K562 (cell line): ENCODE measurements around the gene HACD1. TPM values are rescaled to one million over a fixed set of nuclear protein-coding genes. Genes with fewer than 3 reads are reported as not detected.

Source experiments
- DACH1 ChIP-seq: fragments of 450-650 bp; IDR thresholded peaks from 2 replicates; pipeline ENCODE4 v1.6.1; 2018; ENCODE audit not compliant: partially characterized antibody
- GABPB1 ChIP-seq: sonication (generic); formaldehyde crosslinking; IDR thresholded peaks from 2 replicates; pipeline ENCODE4 v1.8.0; 2022; ENCODE audit warnings: mild to moderate bottlenecking, missing genetic modification reagents
- GATAD2A ChIP-seq: fragments of 450-650 bp; IDR thresholded peaks from 2 replicates; pipeline ENCODE4 v1.6.1; 2017
- HDAC1 ChIP-seq, 2 experiments: fragments of 450-650 bp; IDR thresholded peaks; 2 replicates each; pipeline ENCODE4 v1.6.1; 2016 to 2017; ENCODE audit warnings: inconsistent platforms in 1 of 2, mild to moderate bottlenecking in 1 of 2, moderate library complexity in 1 of 2
- ILK ChIP-seq: fragments of 450-650 bp; IDR thresholded peaks from 2 replicates; pipeline ENCODE4 v1.6.1; 2016; ENCODE audit warnings: missing genetic modification characterization, low read depth, mild to moderate bottlenecking, missing compliant biosample characterization, moderate library complexity, borderline replicate concordance
- KDM5B ChIP-seq: fragments of 200-600 bp; sonication (generic); IDR thresholded peaks from 2 replicates; pipeline ENCODE4 v1.6.1; 2012; ENCODE audit warnings: low read depth, mild to moderate bottlenecking, moderate library complexity, low read length, control low read depth, inconsistent platforms; ENCODE audit not compliant: insufficient replicate concordance
- MTA1 ChIP-seq: fragments of 450-650 bp; IDR thresholded peaks from 2 replicates; pipeline ENCODE4 v1.6.1; 2017; ENCODE audit warnings: borderline replicate concordance
- NFIX ChIP-seq: fragments of 250-450 bp; sonication (Bioruptor Pico); IDR thresholded peaks from 2 replicates; pipeline ENCODE4 v1.4.0; 2020; ENCODE audit warnings: low read depth, mild to moderate bottlenecking, moderate library complexity
- NR2C2 ChIP-seq, 2 experiments: fragments of 200-800 bp in 1 of 2; sonication (Bioruptor generic) in 1 of 2; sonication (generic) in 1 of 2; formaldehyde crosslinking in 1 of 2; IDR thresholded peaks; 2 replicates each; pipeline versions ENCODE4 v1.6.1 to v1.8.0; 2016 to 2022; ENCODE audit warnings: mild to moderate bottlenecking in 1 of 2, missing compliant biosample characterization in 1 of 2, missing genetic modification characterization in 1 of 2, missing genetic modification reagents in 1 of 2
- RBFOX2 ChIP-seq: fragments of 200-400 bp; formaldehyde crosslinking; IDR thresholded peaks from 2 replicates; pipeline ENCODE4 v1.6.1; 2017; ENCODE audit warnings: low read depth, mild to moderate bottlenecking, low read length, moderate library complexity
- RBM17 ChIP-seq: fragments of 200-400 bp; formaldehyde crosslinking; IDR thresholded peaks from 2 replicates; pipeline ENCODE4 v1.6.1; 2017; ENCODE audit warnings: low read depth, mild to moderate bottlenecking, low read length, borderline replicate concordance
- ZNF431 ChIP-seq: sonication (generic); formaldehyde crosslinking; IDR thresholded peaks from 2 replicates; pipeline ENCODE4 v1.8.0; 2022; ENCODE audit warnings: mild to moderate bottlenecking, missing genetic modification reagents
- ZNF583 ChIP-seq: fragments of 250-450 bp; sonication (Bioruptor Pico); IDR thresholded peaks from 2 replicates; pipeline ENCODE4 v1.4.0; 2020
- ZNF764 ChIP-seq: fragments of 250-450 bp; sonication (Bioruptor Pico); IDR thresholded peaks from 2 replicates; pipeline ENCODE4 v1.4.0; 2020; ENCODE audit warnings: low read depth, mild to moderate bottlenecking, moderate library complexity
- ZNF77 ChIP-seq: fragments of 250-450 bp; sonication (Bioruptor Pico); IDR thresholded peaks from 2 replicates; pipeline ENCODE4 v1.5.0; 2020
- polyA plus RNA-seq, 8 experiments: library from polyadenylated mRNA; depleted of rRNA in 4 of 8; stranded (reverse) in 5 of 8; unstranded in 3 of 8; fragments of >200 nt; fragmentation: Nextera tagmentation in 2 of 8; fragmentation: Illumina TruSeq in 1 of 8; extraction: Ambion mirVana in 2 of 8; extraction: Trizol in 1 of 8; gene quantifications; 2 replicates each; pipeline versions ENCODE4 v1.2.1 to v1.2.3, GENCODE V29; 2011 to 2014; ENCODE audit warnings: inconsistent platforms in 1 of 8, missing spikeins in 1 of 8
- total RNA-seq, 7 experiments: library from RNA; depleted of rRNA in 6 of 7; stranded (reverse); fragments of >200 nt in 6 of 7; fragmentation: Illumina TruSeq in 2 of 7; extraction: Trizol in 2 of 7; gene quantifications; 2 replicates each; pipeline versions ENCODE4 v1.2.1 to v1.2.3, GENCODE V29; 2011 to 2021; ENCODE audit warnings: low replicate concordance in 1 of 7
- TF ChIP-seq, protein P1 (sequence below): fragments of 450-650 bp; conservative IDR thresholded peaks from 2 replicates; pipeline ENCODE4 v1.6.1; 2016; ENCODE audit warnings: missing genetic modification characterization, low read depth, mild to moderate bottlenecking, control low read depth, missing compliant biosample characterization
- TF ChIP-seq, protein P2 (sequence below): fragments of 250-450 bp; sonication (Bioruptor Pico); IDR thresholded peaks from 2 replicates; pipeline ENCODE4 v1.9.0; 2021; ENCODE audit warnings: mild to moderate bottlenecking
- TF ChIP-seq, protein P3 (sequence below): fragments of 250-450 bp; sonication (Bioruptor Pico); IDR thresholded peaks from 2 replicates; pipeline ENCODE4 v1.5.0; 2021; ENCODE audit warnings: mild to moderate bottlenecking, borderline replicate concordance
- TF ChIP-seq, protein P4 (sequence below): sonication (generic); formaldehyde crosslinking; IDR thresholded peaks from 2 replicates; pipeline ENCODE4 v1.8.0; 2023; ENCODE audit warnings: mild to moderate bottlenecking, missing genetic modification reagents

The HACD1 gene
- total and polyA plus RNA-seq, 9 of the 15 experiments (the other 6 are each of a cell fraction or from before 2014, with no cell fraction given) = 0.99 to 4.5 (median 2.4) TPM

DNA sequence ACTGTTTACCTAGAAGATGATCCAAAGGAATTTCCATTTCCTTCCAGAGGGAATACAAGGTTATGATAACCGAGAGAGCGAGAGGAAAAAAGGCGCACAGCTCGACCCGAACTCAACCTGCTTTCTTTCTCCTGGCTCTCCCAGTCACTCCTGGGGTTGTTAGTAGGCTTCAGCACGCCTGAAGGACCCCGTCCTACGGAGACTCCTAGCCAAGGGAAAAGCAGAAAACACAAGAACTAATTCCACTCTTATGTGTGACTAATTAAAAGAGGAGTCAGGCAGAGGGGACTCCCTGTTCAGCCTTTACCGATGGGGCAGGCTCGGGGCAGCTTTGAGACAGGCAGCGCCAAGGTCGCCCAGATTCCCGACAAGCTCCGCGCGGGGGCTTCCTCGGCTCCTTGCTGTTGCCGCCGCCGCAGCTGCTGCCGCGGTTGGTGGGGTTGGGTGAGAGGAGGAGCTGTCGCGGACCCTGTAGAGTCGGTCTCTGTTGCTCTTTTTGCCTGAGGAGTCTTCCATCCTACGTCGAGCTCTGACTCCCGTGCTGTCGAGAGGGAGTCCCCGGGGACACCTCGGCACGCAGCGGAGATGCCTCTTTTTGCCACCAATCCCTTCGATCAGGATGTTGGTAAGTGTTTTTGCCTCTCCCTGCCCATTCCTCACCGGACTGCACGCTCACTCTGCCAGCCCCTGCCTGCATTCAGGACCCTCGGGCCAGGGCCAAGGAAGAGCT is 26.7 kb upstream of the HACD1 start, which contains the start of gene STAM (continued):
- TF ChIP-seq NR2C2 (CRISPR knock-in tag; IDR thresholded peaks at IDR 0.05) (no peak), NR2C2 (tag; IDR thresholded peaks at IDR 0.05) (peak; percentile 70), NFIX (CRISPR knock-in tag) (no peak), ZNF764 (CRISPR knock-in tag) (no peak), MTA1 (peak; percentile 85), ILK (tag) (no peak), HDAC1 (IDR thresholded peaks at IDR 0.05) (peak in 1 of 2 experiments; percentile 86; a peak in 2 of 4 replicates), RBFOX2 (peak; percentile 90), GABPB1 (CRISPR knock-in tag) (peak; percentile 78), ZNF583 (CRISPR knock-in tag) (no peak), DACH1 (peak; percentile 96), GATAD2A (no peak), KDM5B (peak; percentile 78), ZNF77 (CRISPR knock-in tag) (no peak), ZNF431 (CRISPR knock-in tag) (no peak), RBM17 (no peak)
- TF ChIP-seq, protein P1, sequence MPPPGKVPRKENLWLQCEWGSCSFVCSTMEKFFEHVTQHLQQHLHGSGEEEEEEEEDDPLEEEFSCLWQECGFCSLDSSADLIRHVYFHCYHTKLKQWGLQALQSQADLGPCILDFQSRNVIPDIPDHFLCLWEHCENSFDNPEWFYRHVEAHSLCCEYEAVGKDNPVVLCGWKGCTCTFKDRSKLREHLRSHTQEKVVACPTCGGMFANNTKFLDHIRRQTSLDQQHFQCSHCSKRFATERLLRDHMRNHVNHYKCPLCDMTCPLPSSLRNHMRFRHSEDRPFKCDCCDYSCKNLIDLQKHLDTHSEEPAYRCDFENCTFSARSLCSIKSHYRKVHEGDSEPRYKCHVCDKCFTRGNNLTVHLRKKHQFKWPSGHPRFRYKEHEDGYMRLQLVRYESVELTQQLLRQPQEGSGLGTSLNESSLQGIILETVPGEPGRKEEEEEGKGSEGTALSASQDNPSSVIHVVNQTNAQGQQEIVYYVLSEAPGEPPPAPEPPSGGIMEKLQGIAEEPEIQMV (tag) = peak; percentile 66; the same call in 1 of the 2 replicates
- TF ChIP-seq, protein P2, sequence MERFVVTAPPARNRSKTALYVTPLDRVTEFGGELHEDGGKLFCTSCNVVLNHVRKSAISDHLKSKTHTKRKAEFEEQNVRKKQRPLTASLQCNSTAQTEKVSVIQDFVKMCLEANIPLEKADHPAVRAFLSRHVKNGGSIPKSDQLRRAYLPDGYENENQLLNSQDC (CRISPR knock-in tag) = peak; percentile 59
- TF ChIP-seq, protein P3, sequence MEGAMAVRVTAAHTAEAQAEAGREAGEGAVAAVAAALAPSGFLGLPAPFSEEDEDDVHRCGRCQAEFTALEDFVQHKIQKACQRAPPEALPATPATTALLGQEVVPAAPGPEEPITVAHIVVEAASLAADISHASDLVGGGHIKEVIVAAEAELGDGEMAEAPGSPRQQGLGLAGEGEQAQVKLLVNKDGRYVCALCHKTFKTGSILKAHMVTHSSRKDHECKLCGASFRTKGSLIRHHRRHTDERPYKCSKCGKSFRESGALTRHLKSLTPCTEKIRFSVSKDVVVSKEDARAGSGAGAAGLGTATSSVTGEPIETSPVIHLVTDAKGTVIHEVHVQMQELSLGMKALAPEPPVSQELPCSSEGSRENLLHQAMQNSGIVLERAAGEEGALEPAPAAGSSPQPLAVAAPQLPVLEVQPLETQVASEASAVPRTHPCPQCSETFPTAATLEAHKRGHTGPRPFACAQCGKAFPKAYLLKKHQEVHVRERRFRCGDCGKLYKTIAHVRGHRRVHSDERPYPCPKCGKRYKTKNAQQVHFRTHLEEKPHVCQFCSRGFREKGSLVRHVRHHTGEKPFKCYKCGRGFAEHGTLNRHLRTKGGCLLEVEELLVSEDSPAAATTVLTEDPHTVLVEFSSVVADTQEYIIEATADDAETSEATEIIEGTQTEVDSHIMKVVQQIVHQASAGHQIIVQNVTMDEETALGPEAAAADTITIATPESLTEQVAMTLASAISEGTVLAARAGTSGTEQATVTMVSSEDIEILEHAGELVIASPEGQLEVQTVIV (CRISPR knock-in tag) = no peak
- TF ChIP-seq, protein P4, sequence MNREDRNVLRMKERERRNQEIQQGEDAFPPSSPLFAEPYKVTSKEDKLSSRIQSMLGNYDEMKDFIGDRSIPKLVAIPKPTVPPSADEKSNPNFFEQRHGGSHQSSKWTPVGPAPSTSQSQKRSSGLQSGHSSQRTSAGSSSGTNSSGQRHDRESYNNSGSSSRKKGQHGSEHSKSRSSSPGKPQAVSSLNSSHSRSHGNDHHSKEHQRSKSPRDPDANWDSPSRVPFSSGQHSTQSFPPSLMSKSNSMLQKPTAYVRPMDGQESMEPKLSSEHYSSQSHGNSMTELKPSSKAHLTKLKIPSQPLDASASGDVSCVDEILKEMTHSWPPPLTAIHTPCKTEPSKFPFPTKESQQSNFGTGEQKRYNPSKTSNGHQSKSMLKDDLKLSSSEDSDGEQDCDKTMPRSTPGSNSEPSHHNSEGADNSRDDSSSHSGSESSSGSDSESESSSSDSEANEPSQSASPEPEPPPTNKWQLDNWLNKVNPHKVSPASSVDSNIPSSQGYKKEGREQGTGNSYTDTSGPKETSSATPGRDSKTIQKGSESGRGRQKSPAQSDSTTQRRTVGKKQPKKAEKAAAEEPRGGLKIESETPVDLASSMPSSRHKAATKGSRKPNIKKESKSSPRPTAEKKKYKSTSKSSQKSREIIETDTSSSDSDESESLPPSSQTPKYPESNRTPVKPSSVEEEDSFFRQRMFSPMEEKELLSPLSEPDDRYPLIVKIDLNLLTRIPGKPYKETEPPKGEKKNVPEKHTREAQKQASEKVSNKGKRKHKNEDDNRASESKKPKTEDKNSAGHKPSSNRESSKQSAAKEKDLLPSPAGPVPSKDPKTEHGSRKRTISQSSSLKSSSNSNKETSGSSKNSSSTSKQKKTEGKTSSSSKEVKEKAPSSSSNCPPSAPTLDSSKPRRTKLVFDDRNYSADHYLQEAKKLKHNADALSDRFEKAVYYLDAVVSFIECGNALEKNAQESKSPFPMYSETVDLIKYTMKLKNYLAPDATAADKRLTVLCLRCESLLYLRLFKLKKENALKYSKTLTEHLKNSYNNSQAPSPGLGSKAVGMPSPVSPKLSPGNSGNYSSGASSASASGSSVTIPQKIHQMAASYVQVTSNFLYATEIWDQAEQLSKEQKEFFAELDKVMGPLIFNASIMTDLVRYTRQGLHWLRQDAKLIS (CRISPR knock-in tag) = peak; percentile 66; the same call in 1 of the 2 replicates
